A673 (cell line): ENCODE results near the gene ZFR.

Source experiments
- CTCF ChIP-seq: fragments of 300-800, 200-600 bp; sonication (generic); conservative IDR thresholded peaks from 2 replicates; pipeline ENCODE4 v1.5.1; 2017; ENCODE audit warnings: low read depth, mild to moderate bottlenecking, antibody characterized with exemption, low read length, moderate library complexity, mixed read lengths
- EZH2 ChIP-seq: fragments of 200-600 bp; sonication (generic); IDR thresholded peaks from 2 replicates; pipeline ENCODE4 v1.6.1; 2017; ENCODE audit warnings: borderline replicate concordance, low read depth, mild to moderate bottlenecking, mixed read lengths, antibody characterized with exemption, low read length; ENCODE audit not compliant: poor library complexity, severe bottlenecking

- TF ChIP-seq EZH2 = no peak
- TF ChIP-seq CTCF = no peak
Observed at GRCh38 chr5:32413466-32414263, 30.9 kb downstream of the ZFR start.
